Measurements from ENCODE around the gene NPIPA3.
"Not testable (repeated sequence)": the region's sequence is repeated elsewhere in the genome, so short reads cannot be mapped to it uniquely, and the experiment has no call there.

The NPIPA3 gene

GRCh38 chr16:14681115-14681514 lies 22.1 kb upstream of the NPIPA3 start:
- H3K9ac ChIP-seq (ENCODE audit: low read length), result no peak overlapping the region
- no peaks in the 10 kb centered on the region for H3K4me1 ChIP-seq (ENCODE audit: control insufficient read depth, low read depth, low read length)
- H3K9me3 ChIP-seq (ENCODE audit: control insufficient read depth, low read depth, low read length), result no peaks in the 10 kb centered on the region
- H3K27me3 ChIP-seq (ENCODE audit: control insufficient read depth, insufficient read depth, low read length), result no peaks in the 10 kb centered on the region
- no peak overlapping the region for H3K4me3 ChIP-seq (ENCODE audit: low read length)
- H3K27ac ChIP-seq (ENCODE audit: low read length), result no peak overlapping the region
- H3K36me3 ChIP-seq (ENCODE audit: control insufficient read depth, low read depth, low read length), result no peaks in the 10 kb centered on the region

GRCh38 chr16:14682121-14682520 lies 21.1 kb upstream of the NPIPA3 start:
- no peak overlapping the region for H3K9ac ChIP-seq (ENCODE audit: low read length)
- H3K36me3 ChIP-seq (ENCODE audit: control insufficient read depth, low read depth, low read length), result no peaks in the 10 kb centered on the region
- H3K4me1 ChIP-seq (ENCODE audit: control insufficient read depth, low read depth, low read length), result no peaks in the 10 kb centered on the region
- no peak overlapping the region for H3K27ac ChIP-seq (ENCODE audit: low read length)
- no peaks in the 10 kb centered on the region for H3K27me3 ChIP-seq (ENCODE audit: control insufficient read depth, insufficient read depth, low read length)
- no peaks in the 10 kb centered on the region for H3K9me3 ChIP-seq (ENCODE audit: control insufficient read depth, low read depth, low read length)
- H3K4me3 ChIP-seq (ENCODE audit: low read length), result no peak overlapping the region

- not testable (repeated sequence) for H3K9me3 ChIP-seq (ENCODE audit: control insufficient read depth, low read depth, low read length); H3K9ac ChIP-seq (ENCODE audit: low read length); H3K27ac ChIP-seq (ENCODE audit: low read length); H3K4me3 ChIP-seq (ENCODE audit: low read length); H3K4me1 ChIP-seq (ENCODE audit: control insufficient read depth, low read depth, low read length); H3K27me3 ChIP-seq (ENCODE audit: control insufficient read depth, insufficient read depth, low read length); H3K36me3 ChIP-seq (ENCODE audit: control insufficient read depth, low read depth, low read length)
These were observed 17.1 kb upstream of the NPIPA3 start for GRCh38 chr16:14685870-14686793.

GRCh38 chr16:14694129-14694528 lies 9.1 kb upstream of the NPIPA3 start, which contains the start of gene PLA2G10:
PLA2G10 (minus strand) TSS chr16:14694308; CDS start chr16:14694229, 79 bp downstream.
- H3K9me3 ChIP-seq (ENCODE audit: control insufficient read depth, low read depth, low read length); H3K27ac ChIP-seq (ENCODE audit: low read length); H3K27me3 ChIP-seq (ENCODE audit: control insufficient read depth, insufficient read depth, low read length); H3K4me1 ChIP-seq (ENCODE audit: control insufficient read depth, low read depth, low read length); H3K9ac ChIP-seq (ENCODE audit: low read length); H3K4me3 ChIP-seq (ENCODE audit: low read length); H3K36me3 ChIP-seq (ENCODE audit: control insufficient read depth, low read depth, low read length): not testable (repeated sequence)

GRCh38 chr16:14701859-14702258 lies 1.4 kb upstream of the NPIPA3 start:
- not testable (repeated sequence) for H3K27ac ChIP-seq (ENCODE audit: low read length); H3K36me3 ChIP-seq (ENCODE audit: control insufficient read depth, low read depth, low read length); H3K4me1 ChIP-seq (ENCODE audit: control insufficient read depth, low read depth, low read length); H3K9ac ChIP-seq (ENCODE audit: low read length); H3K27me3 ChIP-seq (ENCODE audit: control insufficient read depth, insufficient read depth, low read length); H3K4me3 ChIP-seq (ENCODE audit: low read length); H3K9me3 ChIP-seq (ENCODE audit: control insufficient read depth, low read depth, low read length)

- not testable (repeated sequence) for H3K9me3 ChIP-seq (ENCODE audit: control insufficient read depth, low read depth, low read length); H3K36me3 ChIP-seq (ENCODE audit: control insufficient read depth, low read depth, low read length); H3K27me3 ChIP-seq (ENCODE audit: control insufficient read depth, insufficient read depth, low read length); H3K27ac ChIP-seq (ENCODE audit: low read length); H3K4me3 ChIP-seq (ENCODE audit: low read length); H3K9ac ChIP-seq (ENCODE audit: low read length); H3K4me1 ChIP-seq (ENCODE audit: control insufficient read depth, low read depth, low read length)
These were observed 539 bp upstream of the NPIPA3 start for GRCh38 chr16:14702672-14703071.

GRCh38 chr16:14733233-14733632 lies 30.0 kb downstream of the NPIPA3 start:
- H3K9me3 ChIP-seq (ENCODE audit: control insufficient read depth, low read depth, low read length); H3K9ac ChIP-seq (ENCODE audit: low read length); H3K4me1 ChIP-seq (ENCODE audit: control insufficient read depth, low read depth, low read length): not testable (repeated sequence)

GRCh38 chr16:14740832-14741385 lies 37.7 kb downstream of the NPIPA3 start:
- not testable (repeated sequence) for H3K9ac ChIP-seq (ENCODE audit: low read length); H3K4me1 ChIP-seq (ENCODE audit: control insufficient read depth, low read depth, low read length); H3K4me3 ChIP-seq (ENCODE audit: low read length); H3K27me3 ChIP-seq (ENCODE audit: control insufficient read depth, insufficient read depth, low read length); H3K27ac ChIP-seq (ENCODE audit: low read length); H3K9me3 ChIP-seq (ENCODE audit: control insufficient read depth, low read depth, low read length); H3K36me3 ChIP-seq (ENCODE audit: control insufficient read depth, low read depth, low read length)

More at GRCh38 chr16:14733233-14733632, 30.0 kb downstream of the NPIPA3 start:
- not testable (repeated sequence) for H3K4me3 ChIP-seq (ENCODE audit: low read length); H3K27ac ChIP-seq (ENCODE audit: low read length); H3K36me3 ChIP-seq (ENCODE audit: control insufficient read depth, low read depth, low read length); H3K27me3 ChIP-seq (ENCODE audit: control insufficient read depth, insufficient read depth, low read length)

- H3K27me3 ChIP-seq (ENCODE audit: control insufficient read depth, insufficient read depth, low read length); H3K4me1 ChIP-seq (ENCODE audit: control insufficient read depth, low read depth, low read length); H3K27ac ChIP-seq (ENCODE audit: low read length); H3K9ac ChIP-seq (ENCODE audit: low read length); H3K9me3 ChIP-seq (ENCODE audit: control insufficient read depth, low read depth, low read length); H3K4me3 ChIP-seq (ENCODE audit: low read length); H3K36me3 ChIP-seq (ENCODE audit: control insufficient read depth, low read depth, low read length): not testable (repeated sequence)
These were observed 38.6 kb downstream of the NPIPA3 start for GRCh38 chr16:14741794-14742193.

GRCh38 chr16:14742273-14743128 lies 39.3 kb downstream of the NPIPA3 start, which contains the start of gene NPIPA2:
NPIPA2 (plus strand) TSS chr16:14742533; CDS start chr16:14748066, 5,533 bp downstream.
- H3K27ac ChIP-seq (ENCODE audit: low read length); H3K36me3 ChIP-seq (ENCODE audit: control insufficient read depth, low read depth, low read length); H3K4me1 ChIP-seq (ENCODE audit: control insufficient read depth, low read depth, low read length); H3K9me3 ChIP-seq (ENCODE audit: control insufficient read depth, low read depth, low read length); H3K9ac ChIP-seq (ENCODE audit: low read length); H3K27me3 ChIP-seq (ENCODE audit: control insufficient read depth, insufficient read depth, low read length); H3K4me3 ChIP-seq (ENCODE audit: low read length): not testable (repeated sequence)

GRCh38 chr16:14773654-14774053 lies 70.4 kb downstream of the NPIPA3 start:
- H3K9me3 ChIP-seq (ENCODE audit: control insufficient read depth, low read depth, low read length); H3K9ac ChIP-seq (ENCODE audit: low read length); H3K4me1 ChIP-seq (ENCODE audit: control insufficient read depth, low read depth, low read length); H3K36me3 ChIP-seq (ENCODE audit: control insufficient read depth, low read depth, low read length); H3K27ac ChIP-seq (ENCODE audit: low read length); H3K4me3 ChIP-seq (ENCODE audit: low read length); H3K27me3 ChIP-seq (ENCODE audit: control insufficient read depth, insufficient read depth, low read length): not testable (repeated sequence)

Measured in iPS-18a (cell line).